ENCODE measurements around the gene ANKRD55. TPM values are rescaled to one million over a fixed set of nuclear protein-coding genes. Genes with fewer than 3 reads are reported as not detected.

The ANKRD55 gene
- total RNA-seq, 1 experiment from 2014 or later: not detected

DNA sequence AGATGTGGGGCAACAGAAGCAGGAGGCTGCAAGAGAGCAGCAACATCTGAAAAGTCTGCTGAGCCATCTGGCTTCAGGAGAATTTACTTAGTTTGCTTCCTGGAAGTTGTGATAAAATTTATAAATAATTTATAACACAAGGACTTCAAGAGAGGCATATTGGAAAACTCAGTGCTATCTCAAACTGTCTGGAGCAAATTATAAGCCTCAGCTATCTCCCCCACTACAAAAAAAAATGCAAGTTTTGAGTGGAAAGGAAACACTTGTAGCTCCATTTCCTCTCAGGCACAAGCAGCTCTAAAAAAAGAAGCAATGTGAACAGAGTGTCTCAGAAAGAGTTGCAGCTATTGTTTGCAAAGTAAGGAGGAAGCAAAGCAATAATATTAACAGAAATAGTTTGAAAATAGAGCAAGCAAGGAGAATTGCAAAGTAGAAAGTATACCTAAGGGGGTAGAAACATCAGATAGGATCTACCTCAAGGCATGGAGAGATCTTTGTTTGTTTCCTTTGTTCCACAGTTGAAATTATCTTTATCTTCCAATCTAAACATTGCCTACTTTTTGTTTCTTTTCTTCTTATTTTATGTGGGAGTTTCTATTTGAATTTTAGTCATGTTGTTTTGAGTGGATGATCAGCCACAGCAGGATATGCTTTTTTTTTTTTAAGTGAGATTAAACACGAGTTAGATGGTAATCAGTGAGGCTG lies 182.4 kb downstream of the ANKRD55 start:
- intact Hi-C loops (cut with micrococcal nuclease; ENCODE audit: unreplicated experiment): no loop called here
- no peaks in the 10 kb centered on the region; the same call in 1 of the 2 replicates for H3K9me3 ChIP-seq (ENCODE audit: insufficient read depth, low read depth)
- no peak overlapping the region for H2AFZ ChIP-seq
- TF ChIP-seq, protein P1, sequence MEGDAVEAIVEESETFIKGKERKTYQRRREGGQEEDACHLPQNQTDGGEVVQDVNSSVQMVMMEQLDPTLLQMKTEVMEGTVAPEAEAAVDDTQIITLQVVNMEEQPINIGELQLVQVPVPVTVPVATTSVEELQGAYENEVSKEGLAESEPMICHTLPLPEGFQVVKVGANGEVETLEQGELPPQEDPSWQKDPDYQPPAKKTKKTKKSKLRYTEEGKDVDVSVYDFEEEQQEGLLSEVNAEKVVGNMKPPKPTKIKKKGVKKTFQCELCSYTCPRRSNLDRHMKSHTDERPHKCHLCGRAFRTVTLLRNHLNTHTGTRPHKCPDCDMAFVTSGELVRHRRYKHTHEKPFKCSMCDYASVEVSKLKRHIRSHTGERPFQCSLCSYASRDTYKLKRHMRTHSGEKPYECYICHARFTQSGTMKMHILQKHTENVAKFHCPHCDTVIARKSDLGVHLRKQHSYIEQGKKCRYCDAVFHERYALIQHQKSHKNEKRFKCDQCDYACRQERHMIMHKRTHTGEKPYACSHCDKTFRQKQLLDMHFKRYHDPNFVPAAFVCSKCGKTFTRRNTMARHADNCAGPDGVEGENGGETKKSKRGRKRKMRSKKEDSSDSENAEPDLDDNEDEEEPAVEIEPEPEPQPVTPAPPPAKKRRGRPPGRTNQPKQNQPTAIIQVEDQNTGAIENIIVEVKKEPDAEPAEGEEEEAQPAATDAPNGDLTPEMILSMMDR (conservative IDR thresholded peaks at IDR 0.05): no peak
- TF ChIP-seq EZH2 (IDR thresholded peaks at IDR 0.05; ENCODE audit: low read depth): no peak
- no peaks in the 10 kb centered on the region for H3K36me3 ChIP-seq (ENCODE audit: low read depth)
- ChIA-PET POLR2A (ENCODE audit: unreplicated experiment) (interaction anchor here (0.6 to 0.7 kb wide), 2 partner anchors 8 to 57 kb away, joined by 5 to 10 read pairs; no protein-coding TSS in a partner anchor), CTCF (no interaction called here)
- 0 out of 2 replicates have a peak, but pooled peaks cover 3% of the 10 kb centered on the region for H3K4me1 ChIP-seq (replicated peaks; ENCODE audit: insufficient read depth)
- no peak overlapping the region for H3K4me2 ChIP-seq
- BruUV-seq (replicated peaks): no TSS peak
- no peak overlapping the region for H3K27ac ChIP-seq
- 0 out of 2 replicates have a peak, but pooled peaks cover 10% of the 10 kb centered on the region for H3F3A ChIP-seq (ENCODE audit: insufficient read depth, low read depth)
- H4K20me1 ChIP-seq (ENCODE audit: insufficient read depth): no peaks in the 10 kb centered on the region
- H3K79me2 ChIP-seq (ENCODE audit: low read depth): no peaks in the 10 kb centered on the region
- no peak for DNase-seq
- no peaks in the 10 kb centered on the region for H3K27me3 ChIP-seq (ENCODE audit: insufficient read depth, low read depth)
- H3K4me3 ChIP-seq: no peak overlapping the region
- no peaks in the 10 kb centered on the region for H3K9me2 ChIP-seq (ENCODE audit: insufficient read depth)

Other genes with a start within 250 kb of the ANKRD55 start
- 52.2 and 60.2 TPM in 2 replicates for gene IL6ST, start 238.4 kb downstream of the ANKRD55 start, total RNA-seq (2021)

Data from PC-9 (cell line).